ENCODE results near the gene OAS2.
A peak's percentile ranks its signal among the peaks of the same experiment; 100 is the strongest.

Gene OAS2

DNA sequence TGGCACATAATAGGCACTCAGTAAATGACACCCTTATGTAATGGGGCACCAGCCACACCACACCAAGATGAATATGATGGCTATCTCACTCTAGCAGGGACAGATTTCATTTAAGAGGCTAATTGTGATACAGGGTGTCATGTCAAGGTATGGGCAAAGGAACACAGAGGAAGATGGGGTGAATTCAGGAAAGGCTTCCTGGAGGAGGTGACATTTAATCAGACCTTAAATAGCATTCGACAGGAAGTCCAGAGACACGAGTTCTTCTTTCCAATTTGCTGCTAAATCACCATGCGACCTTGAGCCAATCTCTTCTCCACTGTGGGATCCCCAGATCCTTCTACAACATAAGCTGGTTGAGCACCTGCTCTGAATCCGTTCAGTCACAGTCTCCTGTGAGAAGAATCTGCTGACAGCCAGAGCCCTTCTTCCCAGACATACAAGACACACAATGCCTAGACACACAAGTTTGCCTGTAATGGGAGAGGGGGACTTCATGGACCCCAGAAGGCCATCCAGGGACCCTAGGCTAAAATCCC is 76.7 kb downstream of the OAS2 start:
- H2BK15ac ChIP-seq (replicated peaks; ENCODE audit: low read depth) = no peak overlapping the region
- H3K4ac ChIP-seq (ENCODE audit: low read depth, low read length) = no peak overlapping the region
- H2BK5ac ChIP-seq (ENCODE audit: low read length) = no peak overlapping the region
- H3K27me3 ChIP-seq (ENCODE audit: insufficient read depth, low read length, poor library complexity) = peaks cover 6% of the 10 kb centered on the region
- no CpG with 5 or more reads among the region's 4 CpGs for WGBS (ENCODE audit: extremely low coverage, insufficient coverage, low lambda C conversion rate)
- no peaks in the 10 kb centered on the region for H3K4me1 ChIP-seq (ENCODE audit: control insufficient read depth, low read depth, low read length)
- H2AK5ac ChIP-seq (ENCODE audit: low read length) = no peak overlapping the region
- H3K4me3 ChIP-seq (ENCODE audit: low read length) = no peak overlapping the region
- no peak overlapping the region for H3K4me2 ChIP-seq (ENCODE audit: low read length)
- no peak for DNase-seq
- H3K9ac ChIP-seq (ENCODE audit: low read length) = no peak overlapping the region
- H3K79me2 ChIP-seq (ENCODE audit: control insufficient read depth, insufficient read depth, low read length) = no peaks in the 10 kb centered on the region
- no peak overlapping the region for H3K18ac ChIP-seq (ENCODE audit: low read length)
- H4K5ac ChIP-seq (ENCODE audit: low read length) = no peak overlapping the region
- no peak overlapping the region for H2BK120ac ChIP-seq (ENCODE audit: low read depth, low read length)
- H3K56ac ChIP-seq (ENCODE audit: low read length) = no peak overlapping the region
- H3K23ac ChIP-seq (ENCODE audit: low read length) = no peak overlapping the region
- H4K8ac ChIP-seq (ENCODE audit: low read depth, low read length) = no peak overlapping the region
- no peaks in the 10 kb centered on the region for H3K36me3 ChIP-seq (ENCODE audit: control insufficient read depth, insufficient read depth, low read length)
- H3K79me1 ChIP-seq (ENCODE audit: low read length) = no peaks in the 10 kb centered on the region
- H3K27ac ChIP-seq (ENCODE audit: low read depth, low read length) = no peak overlapping the region

DNA sequence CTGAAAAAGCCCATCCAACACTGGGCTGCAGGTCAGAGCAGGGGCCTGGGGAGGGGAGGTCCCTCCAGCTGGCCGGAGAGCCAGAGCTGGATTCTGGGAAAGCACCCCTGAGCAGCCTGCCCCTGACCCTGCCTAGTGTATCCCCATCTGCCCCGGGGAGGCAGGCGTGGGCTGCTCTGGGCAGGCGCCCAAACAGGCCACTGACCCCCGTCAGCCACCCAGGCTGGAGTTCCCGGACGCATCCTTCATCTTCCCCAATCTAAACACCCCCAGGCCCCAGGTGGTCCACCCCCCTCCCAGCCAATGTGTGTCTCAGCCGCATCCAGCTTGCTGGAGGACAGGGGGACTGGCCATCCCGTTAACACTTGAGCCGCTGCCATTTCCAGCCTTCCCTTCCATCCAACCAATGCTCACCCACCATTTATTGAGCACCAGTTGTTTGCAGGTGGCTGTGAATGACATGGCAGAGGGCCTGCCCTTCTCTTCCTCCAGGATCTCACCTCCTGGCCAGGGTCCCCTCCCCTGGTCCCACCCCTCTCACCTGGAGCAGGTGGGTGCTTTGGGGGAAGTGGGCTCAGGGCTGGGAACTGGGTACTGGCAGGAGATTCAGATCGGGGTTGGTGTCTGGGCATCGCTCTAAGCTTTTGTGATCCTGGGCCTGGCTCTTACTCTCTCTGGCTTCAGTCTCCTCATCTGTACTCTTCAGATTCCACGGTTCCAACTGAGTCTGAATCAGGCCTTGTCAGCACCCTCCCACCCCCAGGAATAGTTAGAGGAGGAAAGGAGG is 77.5 kb downstream of the OAS2 start:
- no peak for DNase-seq
- Histone ChIP-seq H2BK15ac (replicated peaks; ENCODE audit: low read depth) (no peak overlapping the region), H4K8ac (ENCODE audit: low read depth, low read length) (no peak overlapping the region), H2BK120ac (ENCODE audit: low read depth, low read length) (no peak overlapping the region), H3K18ac (ENCODE audit: low read length) (no peak overlapping the region), H3K36me3 (ENCODE audit: control insufficient read depth, insufficient read depth, low read length) (no peaks in the 10 kb centered on the region), H3K79me1 (ENCODE audit: low read length) (no peaks in the 10 kb centered on the region), H3K4ac (ENCODE audit: low read depth, low read length) (no peak overlapping the region), H3K27me3 (ENCODE audit: insufficient read depth, low read length, poor library complexity) (peaks cover 6% of the 10 kb centered on the region), H3K56ac (ENCODE audit: low read length) (no peak overlapping the region), H3K79me2 (ENCODE audit: control insufficient read depth, insufficient read depth, low read length) (no peaks in the 10 kb centered on the region), H2AK5ac (ENCODE audit: low read length) (no peak overlapping the region), H3K9ac (ENCODE audit: low read length) (no peak overlapping the region), H3K4me3 (ENCODE audit: low read length) (no peak overlapping the region), H4K5ac (ENCODE audit: low read length) (no peak overlapping the region), H3K23ac (ENCODE audit: low read length) (no peak overlapping the region), H3K4me2 (ENCODE audit: low read length) (no peak overlapping the region), H3K27ac (ENCODE audit: low read depth, low read length) (no peak overlapping the region), H3K4me1 (ENCODE audit: control insufficient read depth, low read depth, low read length) (no peaks in the 10 kb centered on the region), H2BK5ac (ENCODE audit: low read length) (no peak overlapping the region)
- WGBS (ENCODE audit: extremely low coverage, insufficient coverage, low lambda C conversion rate) = no CpG with 5 or more reads among the region's 13 CpGs

DNA sequence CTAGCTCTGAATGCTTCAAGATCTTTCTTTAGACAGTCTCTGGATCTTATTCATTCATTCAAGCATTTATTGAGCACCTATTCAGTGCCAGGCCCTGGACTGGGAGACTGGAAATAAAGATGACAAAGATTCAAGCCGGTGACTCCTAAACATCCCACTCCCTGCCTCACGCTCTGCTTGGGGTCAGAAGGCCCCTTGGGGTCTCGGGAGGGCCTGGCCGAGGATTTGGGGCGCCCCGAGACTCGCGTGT is 78.0 kb downstream of the OAS2 start:
- Histone ChIP-seq H3K56ac (ENCODE audit: low read length) (no peak overlapping the region), H3K23ac (ENCODE audit: low read length) (no peak overlapping the region), H3K27ac (ENCODE audit: low read depth, low read length) (no peak overlapping the region), H2BK15ac (replicated peaks; ENCODE audit: low read depth) (no peak overlapping the region), H3K4ac (ENCODE audit: low read depth, low read length) (no peak overlapping the region), H2BK120ac (ENCODE audit: low read depth, low read length) (no peak overlapping the region), H3K27me3 (ENCODE audit: insufficient read depth, low read length, poor library complexity) (peaks cover 6% of the 10 kb centered on the region), H4K5ac (ENCODE audit: low read length) (no peak overlapping the region), H3K4me1 (ENCODE audit: control insufficient read depth, low read depth, low read length) (no peaks in the 10 kb centered on the region), H3K79me2 (ENCODE audit: control insufficient read depth, insufficient read depth, low read length) (no peaks in the 10 kb centered on the region), H3K4me2 (ENCODE audit: low read length) (no peak overlapping the region), H3K79me1 (ENCODE audit: low read length) (no peaks in the 10 kb centered on the region), H3K4me3 (ENCODE audit: low read length) (no peak overlapping the region), H3K36me3 (ENCODE audit: control insufficient read depth, insufficient read depth, low read length) (no peaks in the 10 kb centered on the region), H2AK5ac (ENCODE audit: low read length) (no peak overlapping the region), H3K9ac (ENCODE audit: low read length) (no peak overlapping the region), H3K18ac (ENCODE audit: low read length) (no peak overlapping the region), H4K8ac (ENCODE audit: low read depth, low read length) (no peak overlapping the region), H2BK5ac (ENCODE audit: low read length) (no peak overlapping the region)
- WGBS (ENCODE audit: extremely low coverage, insufficient coverage, low lambda C conversion rate) = no CpG with 5 or more reads among the region's 8 CpGs
- DNase-seq = no peak

DNA sequence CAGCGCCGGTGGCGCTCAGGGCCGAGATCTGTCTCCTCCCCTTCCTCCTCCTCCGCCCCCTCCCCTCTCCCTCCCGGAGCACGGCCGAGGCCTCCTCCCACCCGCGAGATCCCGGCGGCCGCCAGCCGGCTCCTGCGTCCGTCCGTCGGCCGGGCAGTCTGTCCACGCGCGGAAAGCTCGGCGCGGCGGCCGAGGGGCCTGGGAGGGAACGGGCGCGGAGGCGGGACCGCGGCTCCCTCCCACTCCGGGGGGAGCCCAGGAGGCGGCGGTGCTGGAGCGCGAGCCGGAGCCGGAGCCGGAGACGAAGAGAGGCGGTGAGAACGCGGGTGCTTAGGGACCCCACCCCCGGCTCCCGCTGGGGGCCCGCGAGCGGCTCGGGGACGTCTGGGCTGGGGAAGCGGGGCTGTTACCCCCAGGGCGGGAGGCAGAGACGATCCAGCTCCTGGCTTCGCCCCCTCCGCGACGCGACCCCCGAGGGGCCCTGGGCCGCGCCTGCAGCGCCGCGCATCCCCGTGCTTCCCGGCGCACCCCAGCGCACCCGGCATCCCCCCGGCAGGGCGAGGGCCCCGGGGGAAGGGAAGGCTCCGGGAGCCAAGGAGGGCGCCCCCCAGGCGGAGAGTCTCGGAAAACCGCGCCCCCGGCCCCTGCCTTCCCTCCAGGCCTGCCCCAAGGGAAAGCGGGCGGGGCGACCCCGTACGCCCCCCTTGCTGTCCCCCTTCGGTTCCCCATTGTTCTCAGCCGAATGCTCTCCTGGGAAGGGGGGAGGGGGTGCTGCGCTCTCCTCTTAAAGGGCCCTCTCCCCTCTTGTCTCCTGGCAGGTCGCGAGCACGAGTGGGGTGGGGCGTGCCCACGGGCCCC is 78.5 kb downstream of the OAS2 start, which contains the start of gene DTX1:
Gene DTX1, plus strand, starts transcription at position 100 of the 858 bp plus-strand sequence. CDS start 1,463 bp downstream, outside the sequence.
- Histone ChIP-seq H3K18ac (ENCODE audit: low read length) (peak within 1 kb of the TSS; percentile 19), H3K79me1 (ENCODE audit: low read length) (no peaks in the 10 kb centered on the region), H3K9ac (ENCODE audit: low read length) (peak within 1 kb of the TSS; percentile 56), H4K5ac (ENCODE audit: low read length) (no peak within 1 kb of the TSS), H3K36me3 (ENCODE audit: control insufficient read depth, insufficient read depth, low read length) (no peaks in the 10 kb centered on the region), H3K56ac (ENCODE audit: low read length) (peak within 1 kb of the TSS; percentile 75), H3K4ac (ENCODE audit: low read depth, low read length) (peak within 1 kb of the TSS; percentile 6), H3K27me3 (ENCODE audit: insufficient read depth, low read length, poor library complexity) (peaks cover 6% of the 10 kb centered on the region), H3K23ac (ENCODE audit: low read length) (no peak within 1 kb of the TSS), H3K4me1 (ENCODE audit: control insufficient read depth, low read depth, low read length) (no peaks in the 10 kb centered on the region), H3K27ac (ENCODE audit: low read depth, low read length) (no peak within 1 kb of the TSS), H3K4me3 (ENCODE audit: low read length) (peak within 1 kb of the TSS; percentile 14), H3K4me2 (ENCODE audit: low read length) (peak within 1 kb of the TSS; percentile 57), H2BK5ac (ENCODE audit: low read length) (no peak within 1 kb of the TSS), H2BK120ac (ENCODE audit: low read depth, low read length) (no peak within 1 kb of the TSS), H2BK15ac (replicated peaks; ENCODE audit: low read depth) (no peak within 1 kb of the TSS), H2AK5ac (ENCODE audit: low read length) (no peak within 1 kb of the TSS), H4K8ac (ENCODE audit: low read depth, low read length) (no peak within 1 kb of the TSS), H3K79me2 (ENCODE audit: control insufficient read depth, insufficient read depth, low read length) (no peaks in the 10 kb centered on the region)
- no peak for DNase-seq
- WGBS (ENCODE audit: extremely low coverage, insufficient coverage, low lambda C conversion rate) = no CpG with 5 or more reads among the region's 94 CpGs

DNA sequence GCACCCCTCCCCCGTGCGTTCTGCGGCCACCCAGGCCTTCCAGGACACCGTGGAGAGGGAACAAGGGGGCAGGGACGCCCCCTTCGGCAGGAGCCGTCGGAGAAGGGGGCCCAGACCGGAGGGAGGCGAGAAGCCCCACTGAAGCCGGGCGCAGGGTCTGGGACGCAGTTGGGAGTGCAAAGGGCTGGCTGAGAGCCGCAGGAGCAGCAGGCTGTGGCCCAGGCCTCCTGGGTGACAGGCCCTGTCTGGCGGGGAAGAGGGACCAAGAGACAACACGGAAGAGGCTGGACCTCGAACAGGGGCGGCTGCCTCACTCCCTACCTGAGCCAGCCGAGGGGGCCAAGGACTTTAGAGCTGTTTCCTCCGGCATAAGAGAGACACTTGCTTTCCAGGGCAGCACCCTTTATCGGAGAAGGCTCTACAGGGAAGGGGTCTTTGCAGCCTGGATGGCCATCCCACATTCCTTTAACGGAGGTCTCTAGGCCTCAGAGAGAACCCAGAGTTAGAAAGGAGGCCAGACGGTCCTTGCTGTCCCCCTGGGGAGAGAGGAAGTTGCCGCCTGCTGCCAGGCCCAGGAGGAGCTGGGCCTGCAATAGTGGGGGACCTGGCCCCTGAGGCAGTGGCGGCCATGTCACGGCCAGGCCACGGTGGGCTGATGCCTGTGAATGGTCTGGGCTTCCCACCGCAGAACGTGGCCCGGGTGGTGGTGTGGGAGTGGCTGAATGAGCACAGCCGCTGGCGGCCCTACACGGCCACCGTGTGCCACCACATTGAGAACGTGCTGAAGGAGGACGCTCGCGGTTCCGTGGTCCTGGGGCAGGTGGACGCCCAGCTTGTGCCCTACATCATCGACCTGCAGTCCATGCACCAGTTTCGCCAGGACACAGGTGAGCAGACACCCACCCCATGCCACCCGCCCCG is 79.5 kb downstream of the OAS2 start:
- Histone ChIP-seq H3K4me2 (ENCODE audit: low read length) (no peak overlapping the region), H3K9ac (ENCODE audit: low read length) (no peak overlapping the region), H3K27me3 (ENCODE audit: insufficient read depth, low read length, poor library complexity) (peaks cover 6% of the 10 kb centered on the region), H2BK15ac (replicated peaks; ENCODE audit: low read depth) (no peak overlapping the region), H3K4ac (ENCODE audit: low read depth, low read length) (no peak overlapping the region), H3K36me3 (ENCODE audit: control insufficient read depth, insufficient read depth, low read length) (no peaks in the 10 kb centered on the region), H3K18ac (ENCODE audit: low read length) (no peak overlapping the region), H2BK5ac (ENCODE audit: low read length) (no peak overlapping the region), H3K23ac (ENCODE audit: low read length) (no peak overlapping the region), H4K8ac (ENCODE audit: low read depth, low read length) (no peak overlapping the region), H3K27ac (ENCODE audit: low read depth, low read length) (no peak overlapping the region), H3K4me3 (ENCODE audit: low read length) (no peak overlapping the region), H3K79me1 (ENCODE audit: low read length) (no peaks in the 10 kb centered on the region), H3K79me2 (ENCODE audit: control insufficient read depth, insufficient read depth, low read length) (no peaks in the 10 kb centered on the region), H2AK5ac (ENCODE audit: low read length) (no peak overlapping the region), H3K56ac (ENCODE audit: low read length) (peak overlapping the region; percentile 56), H2BK120ac (ENCODE audit: low read depth, low read length) (no peak overlapping the region), H3K4me1 (ENCODE audit: control insufficient read depth, low read depth, low read length) (no peaks in the 10 kb centered on the region), H4K5ac (ENCODE audit: low read length) (no peak overlapping the region)
- no peak for DNase-seq
- no CpG with 5 or more reads among the region's 44 CpGs for WGBS (ENCODE audit: extremely low coverage, insufficient coverage, low lambda C conversion rate)

All from mesendoderm (in vitro differentiated cells).